ENCODE data around the gene SLC26A1. TPM values are rescaled to one million over a fixed set of nuclear protein-coding genes. Genes with fewer than 3 reads are reported as not detected.

The SLC26A1 gene
- total RNA-seq, 2 donors from 2014 or later: 0.27 to 0.34 TPM

- 75% methylated on average over 35 of the region's 36 CpGs for WGBS
- Histone ChIP-seq H3K36me3 (no peaks in the 10 kb centered on the region), H3K9me3 (no peaks in the 10 kb centered on the region), H3K4me3 (no peak overlapping the region), H3K4me1 (replicated peaks) (peaks cover 8% of the 10 kb centered on the region), H3K27me3 (replicated peaks; ENCODE audit: insufficient read depth) (no peaks in the 10 kb centered on the region), H3K27ac (no peak overlapping the region)
- intact Hi-C loops (cut with DNase I): no loop called here
- TF ChIP-seq POLR2A (IDR thresholded peaks at IDR 0.05) (no peak), POLR2AphosphoS5 (IDR thresholded peaks at IDR 0.05) (no peak)
- TF ChIP-seq, protein P1, sequence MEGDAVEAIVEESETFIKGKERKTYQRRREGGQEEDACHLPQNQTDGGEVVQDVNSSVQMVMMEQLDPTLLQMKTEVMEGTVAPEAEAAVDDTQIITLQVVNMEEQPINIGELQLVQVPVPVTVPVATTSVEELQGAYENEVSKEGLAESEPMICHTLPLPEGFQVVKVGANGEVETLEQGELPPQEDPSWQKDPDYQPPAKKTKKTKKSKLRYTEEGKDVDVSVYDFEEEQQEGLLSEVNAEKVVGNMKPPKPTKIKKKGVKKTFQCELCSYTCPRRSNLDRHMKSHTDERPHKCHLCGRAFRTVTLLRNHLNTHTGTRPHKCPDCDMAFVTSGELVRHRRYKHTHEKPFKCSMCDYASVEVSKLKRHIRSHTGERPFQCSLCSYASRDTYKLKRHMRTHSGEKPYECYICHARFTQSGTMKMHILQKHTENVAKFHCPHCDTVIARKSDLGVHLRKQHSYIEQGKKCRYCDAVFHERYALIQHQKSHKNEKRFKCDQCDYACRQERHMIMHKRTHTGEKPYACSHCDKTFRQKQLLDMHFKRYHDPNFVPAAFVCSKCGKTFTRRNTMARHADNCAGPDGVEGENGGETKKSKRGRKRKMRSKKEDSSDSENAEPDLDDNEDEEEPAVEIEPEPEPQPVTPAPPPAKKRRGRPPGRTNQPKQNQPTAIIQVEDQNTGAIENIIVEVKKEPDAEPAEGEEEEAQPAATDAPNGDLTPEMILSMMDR (IDR thresholded peaks at IDR 0.05): no peak
- no peak for DNase-seq (ENCODE audit: low spot score)
Observed at GRCh38 chr4:1014291-1015167, 21.3 kb upstream of the SLC26A1 start.

- no peak overlapping the region for H3K27ac ChIP-seq
- no peak for DNase-seq (ENCODE audit: low spot score)
Observed at GRCh38 chr4:1013225-1014073, 20.2 kb upstream of the SLC26A1 start.

DNA sequence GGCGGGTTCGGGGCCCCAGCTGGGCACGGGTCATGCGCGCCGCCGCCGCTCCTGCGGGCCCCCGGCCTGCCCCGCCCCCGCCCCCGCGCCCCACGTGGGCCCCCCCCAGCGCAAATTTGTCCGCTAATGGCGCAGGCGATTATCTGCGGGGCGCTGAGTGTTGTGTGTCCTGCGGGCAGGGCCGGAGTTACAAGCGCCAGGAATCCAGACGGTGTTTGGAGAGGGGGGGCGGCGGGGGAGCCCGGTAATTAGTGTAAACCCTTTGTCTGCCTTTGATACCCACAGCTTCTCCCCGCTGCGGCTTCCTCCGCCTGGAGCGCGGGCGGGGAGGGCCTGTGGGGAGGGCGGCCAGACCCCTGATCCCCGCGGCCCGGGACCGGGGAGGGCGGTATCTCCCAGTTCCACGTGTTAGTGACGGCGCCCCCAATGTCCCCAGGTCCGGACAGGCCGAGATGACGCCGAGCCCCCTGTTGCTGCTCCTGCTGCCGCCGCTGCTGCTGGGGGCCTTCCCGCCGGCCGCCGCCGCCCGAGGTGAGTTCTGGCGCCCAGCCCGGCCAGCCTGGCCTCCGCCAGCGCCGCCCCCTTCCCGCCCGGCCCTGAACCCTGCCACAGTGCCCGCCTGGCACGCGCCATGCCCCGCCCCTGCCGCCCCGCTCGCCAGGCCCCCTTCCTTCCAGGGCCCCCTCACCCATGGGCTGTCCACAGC, 19.0 kb upstream of the SLC26A1 start:
- 0% methylated on average over 19 of the region's 69 CpGs for WGBS
- intact Hi-C loops (cut with DNase I): no loop called here
- Histone ChIP-seq H3K9me3 (no peaks in the 10 kb centered on the region), H3K27ac (no peak overlapping the region), H3K27me3 (replicated peaks; ENCODE audit: insufficient read depth) (no peaks in the 10 kb centered on the region), H3K36me3 (no peaks in the 10 kb centered on the region), H3K4me1 (replicated peaks) (peaks cover 8% of the 10 kb centered on the region), H3K4me3 (peak overlapping the region; percentile 40 to 49)
- TF ChIP-seq POLR2A (IDR thresholded peaks at IDR 0.05) (peak; percentile 31), POLR2AphosphoS5 (IDR thresholded peaks at IDR 0.05) (no peak)
- TF ChIP-seq, protein P1 (IDR thresholded peaks at IDR 0.05): no peak
- peak; percentile 31 for DNase-seq (ENCODE audit: low spot score)

More at GRCh38 chr4:1013225-1014073, 20.2 kb upstream of the SLC26A1 start:
- peaks cover 8% of the 10 kb centered on the region for H3K4me1 ChIP-seq (replicated peaks)
- intact Hi-C loops (cut with DNase I): no loop called here
- no peaks in the 10 kb centered on the region for H3K36me3 ChIP-seq
- 95% methylated on average over 21 of the region's 43 CpGs for WGBS
- H3K27me3 ChIP-seq (replicated peaks; ENCODE audit: insufficient read depth): no peaks in the 10 kb centered on the region
- no peaks in the 10 kb centered on the region for H3K9me3 ChIP-seq
- H3K4me3 ChIP-seq: no peak overlapping the region
- TF ChIP-seq POLR2A (IDR thresholded peaks at IDR 0.05) (no peak), POLR2AphosphoS5 (IDR thresholded peaks at IDR 0.05) (no peak)
- TF ChIP-seq, protein P1 (IDR thresholded peaks at IDR 0.05): no peak

DNA sequence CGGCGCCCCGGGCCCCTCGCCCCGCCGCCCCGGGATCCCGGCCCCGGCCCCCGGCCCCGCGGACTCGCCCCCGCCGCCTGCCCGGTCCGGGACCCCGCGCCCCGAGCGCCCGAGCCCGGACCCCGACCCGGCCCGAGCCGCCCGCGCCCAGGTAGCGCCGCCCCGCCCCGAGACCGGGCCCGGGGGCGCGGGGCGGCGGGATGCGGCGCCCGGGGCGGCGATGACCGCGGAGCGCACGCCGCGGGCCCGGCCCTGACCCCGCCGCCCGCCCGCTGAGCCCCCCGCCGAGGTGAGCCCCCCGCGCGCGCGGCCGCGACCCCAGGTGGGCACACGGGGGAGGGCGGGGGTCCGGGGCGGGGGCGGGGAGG, 18.4 kb upstream of the SLC26A1 start:
- Histone ChIP-seq H3K4me3 (peak overlapping the region; percentile 40 to 49), H3K36me3 (no peaks in the 10 kb centered on the region), H3K27me3 (replicated peaks; ENCODE audit: insufficient read depth) (no peaks in the 10 kb centered on the region), H3K4me1 (replicated peaks) (peaks cover 8% of the 10 kb centered on the region), H3K9me3 (no peaks in the 10 kb centered on the region), H3K27ac (no peak overlapping the region)
- no CpG with 5 or more reads among the region's 69 CpGs for WGBS
- no peak for DNase-seq (ENCODE audit: low spot score)
- intact Hi-C loops (cut with DNase I): loop anchor here (2.0 kb wide), 1 partner anchor 335 kb away; the partner anchor contains the start of gene UVSSA
- TF ChIP-seq, protein P1 (IDR thresholded peaks at IDR 0.05): no peak
- TF ChIP-seq POLR2A (IDR thresholded peaks at IDR 0.05): no peak
- TF ChIP-seq POLR2AphosphoS5 (IDR thresholded peaks at IDR 0.05): no peak
